GM19397 (cell line): ENCODE results near the gene OPN1MW3.
A peak's percentile ranks its signal among the peaks of the same experiment; 100 is the strongest.
"Not testable (repeated sequence)": the region's sequence is repeated elsewhere in the genome, so short reads cannot be mapped to it uniquely, and the experiment has no call there.

ENCODE experiments used
- ATAC-seq: cut with Tn5 transposase; IDR thresholded peaks from one replicate; pipeline ENCODE4 v1.9.1; 2021; ENCODE audit warnings: mild to moderate bottlenecking, moderate library complexity; ENCODE audit not compliant: unreplicated experiment

OPN1MW3 gene

DNA sequence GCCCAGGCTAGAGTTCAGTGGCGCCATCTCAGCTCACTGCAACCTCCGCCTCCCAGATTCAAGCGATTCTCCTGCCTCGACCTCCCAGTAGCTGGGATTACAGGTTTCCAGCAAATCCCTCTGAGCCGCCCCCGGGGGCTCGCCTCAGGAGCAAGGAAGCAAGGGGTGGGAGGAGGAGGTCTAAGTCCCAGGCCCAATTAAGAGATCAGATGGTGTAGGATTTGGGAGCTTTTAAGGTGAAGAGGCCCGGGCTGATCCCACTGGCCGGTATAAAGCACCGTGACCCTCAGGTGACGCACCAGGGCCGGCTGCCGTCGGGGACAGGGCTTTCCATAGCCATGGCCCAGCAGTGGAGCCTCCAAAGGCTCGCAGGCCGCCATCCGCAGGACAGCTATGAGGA is at the start of gene OPN1MW3:
OPN1MW3 (plus strand) TSS at position 301 of the 400 bp plus-strand sequence; CDS start at position 339, 38 bp downstream.
- ATAC-seq, result not testable (repeated sequence)

DNA sequence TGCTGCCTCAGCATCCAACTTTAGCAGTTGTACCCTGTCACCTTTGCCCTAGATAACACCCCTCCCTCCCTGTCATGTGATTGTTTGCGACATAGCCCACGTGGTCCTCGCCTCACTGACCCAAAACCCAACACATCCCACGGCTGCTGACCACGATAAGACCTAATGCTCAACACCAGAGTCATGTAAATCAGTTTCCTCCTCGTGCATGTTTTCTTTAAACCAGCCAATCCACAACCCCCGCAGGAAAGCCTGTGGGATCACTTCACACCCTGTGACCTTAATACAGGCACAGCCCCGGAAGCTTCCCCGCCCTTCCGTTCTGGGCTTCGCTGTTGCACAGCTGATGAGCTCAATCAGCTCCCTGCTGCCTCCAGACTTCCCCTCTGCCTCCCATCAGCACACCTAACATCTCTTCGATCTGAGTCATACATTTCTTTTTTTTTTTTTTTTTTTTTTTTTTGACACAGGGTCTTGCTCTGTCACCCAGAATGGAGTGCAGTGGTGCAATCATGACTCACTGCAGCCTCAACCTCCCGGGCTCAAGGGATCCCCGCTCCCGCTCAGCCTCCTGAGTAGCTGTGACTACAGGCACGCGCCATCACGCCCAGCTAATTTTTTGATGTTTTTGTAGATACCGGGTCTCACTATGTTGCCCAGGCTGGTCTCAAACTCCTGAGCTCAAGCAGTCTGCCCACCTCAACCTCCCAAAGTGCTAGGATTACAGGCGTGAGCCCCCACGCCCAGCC is 47.5 kb upstream of the OPN1MW3 start:
- ATAC-seq, result peak; percentile 57

DNA sequence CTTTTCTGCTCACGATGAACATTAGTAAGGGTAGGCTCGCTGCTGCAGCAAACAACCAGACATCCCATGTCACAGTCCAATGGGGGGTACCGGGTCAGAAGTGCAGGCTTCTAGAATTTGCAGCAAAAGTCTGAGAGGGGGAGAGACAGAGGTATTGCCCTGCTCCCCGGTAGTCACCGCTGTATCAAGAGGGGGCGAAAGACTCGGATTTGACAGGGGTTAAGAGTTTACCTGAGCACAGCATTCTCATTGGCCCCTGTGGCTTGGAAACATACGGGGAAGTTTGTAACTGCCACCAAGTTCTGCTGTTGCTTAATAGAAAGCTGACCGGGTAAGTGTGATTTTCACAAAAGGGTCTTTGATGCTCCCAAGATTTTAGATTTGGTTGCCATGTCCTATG is 46.3 kb upstream of the OPN1MW3 start:
- ATAC-seq, result not testable (repeated sequence)

GRCh38 chrX:154211499-154211898 is 45.9 kb upstream of the OPN1MW3 start:
- ATAC-seq, result not testable (repeated sequence)

- not testable (repeated sequence) for ATAC-seq
Observed at GRCh38 chrX:154219456-154219855, 37.9 kb upstream of the OPN1MW3 start, which contains the start of gene OPN1MW2. OPN1MW2 (plus strand) TSS chrX:154219756; CDS start chrX:154219816, 60 bp downstream.

DNA sequence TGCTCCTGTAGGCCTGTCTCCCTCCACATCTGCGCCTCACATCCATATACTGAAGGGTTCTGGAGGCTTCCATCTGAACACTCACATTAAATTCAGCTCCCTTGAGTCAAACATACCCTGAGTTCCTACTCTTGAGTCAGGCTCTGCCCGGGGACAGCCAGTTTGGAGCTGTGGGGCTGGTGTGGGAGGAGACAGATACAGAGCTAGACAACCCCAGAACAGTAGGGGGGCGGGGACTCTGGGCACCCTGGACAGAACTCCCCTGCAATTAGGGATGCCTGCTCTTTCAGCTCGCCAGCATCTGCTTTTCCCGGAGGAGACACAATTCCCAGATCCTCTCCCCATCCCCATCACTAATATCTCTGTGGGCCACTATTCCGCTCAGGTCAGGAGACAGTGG is 32.1 kb upstream of the OPN1MW3 start:
- ATAC-seq, result not testable (repeated sequence)

DNA sequence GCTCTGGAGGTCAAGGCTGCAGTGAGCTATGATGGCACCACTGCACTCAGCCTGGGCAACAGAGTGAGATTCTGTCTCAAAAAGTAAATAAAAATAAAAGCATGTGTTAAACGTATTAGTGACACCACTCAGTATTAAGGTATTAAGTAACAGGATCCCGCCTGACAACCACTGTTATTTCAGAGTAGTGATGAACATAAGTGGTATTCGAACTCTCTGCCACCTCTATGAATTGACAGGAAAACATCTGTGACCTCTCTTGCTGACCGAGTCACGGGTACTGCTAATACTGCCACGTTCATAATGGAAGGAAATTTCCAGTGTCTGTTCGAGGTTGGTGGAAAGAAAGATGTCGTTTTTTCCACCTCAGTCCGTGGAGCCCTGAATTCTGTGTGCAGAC is 30.7 kb upstream of the OPN1MW3 start:
- ATAC-seq, result not testable (repeated sequence)

- not testable (repeated sequence) for ATAC-seq
Observed at GRCh38 chrX:154231443-154231842, 25.9 kb upstream of the OPN1MW3 start.

DNA sequence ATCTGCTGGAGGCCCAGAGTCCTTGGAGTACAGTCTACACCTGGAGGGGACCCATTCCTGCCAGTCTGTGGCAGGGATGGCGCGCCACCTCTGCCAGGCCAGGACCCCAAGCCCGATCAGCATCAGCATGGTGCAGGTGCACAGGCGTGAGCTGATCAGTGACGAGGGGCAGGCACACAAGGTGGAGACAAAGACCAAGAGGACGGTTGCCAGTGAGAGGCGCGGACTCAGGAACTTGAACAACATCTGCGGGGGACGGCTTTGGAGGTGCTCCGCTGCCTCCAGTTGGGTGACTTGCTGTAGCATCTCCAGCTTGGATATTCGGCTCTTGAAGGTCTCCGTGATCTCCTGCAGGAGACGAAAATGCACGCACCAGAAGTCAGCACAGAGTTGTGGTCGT is 23.8 kb upstream of the OPN1MW3 start:
- ATAC-seq, result not testable (repeated sequence)

DNA sequence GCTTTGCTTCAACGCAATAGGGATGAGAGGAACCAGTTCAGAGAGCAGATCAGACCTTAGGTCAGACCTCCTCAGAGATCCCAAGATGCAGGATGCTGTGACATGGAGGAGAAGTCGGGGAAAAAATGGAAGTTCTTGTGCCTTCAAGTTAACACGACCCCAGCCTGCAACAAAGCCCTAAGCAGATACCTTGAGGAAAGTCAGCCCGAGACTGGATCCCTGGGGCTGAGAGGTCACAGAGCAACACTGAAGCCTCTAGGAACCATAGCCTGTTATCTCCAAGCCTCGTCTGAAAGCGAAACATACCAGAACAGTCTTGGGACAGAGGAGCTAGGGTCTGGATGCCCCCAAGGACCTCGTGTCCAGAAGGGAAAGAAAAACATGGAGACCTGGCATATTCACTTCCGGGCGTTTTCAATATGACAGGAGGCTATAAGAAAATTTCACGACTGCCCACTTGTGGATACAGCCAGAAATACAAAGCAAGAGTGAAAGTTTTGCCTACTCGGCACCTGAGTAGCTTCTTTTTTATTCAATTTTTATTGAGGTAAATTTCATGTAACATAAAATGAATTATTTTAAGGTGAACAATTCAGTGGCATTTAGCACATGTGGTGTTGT is 18.3 kb upstream of the OPN1MW3 start:
- not testable (repeated sequence) for ATAC-seq

- not testable (repeated sequence) for ATAC-seq
Observed at GRCh38 chrX:154239982-154240503, 17.3 kb upstream of the OPN1MW3 start.

- ATAC-seq, result not testable (repeated sequence)
Observed at GRCh38 chrX:154247377-154248045, 9.9 kb upstream of the OPN1MW3 start.

DNA sequence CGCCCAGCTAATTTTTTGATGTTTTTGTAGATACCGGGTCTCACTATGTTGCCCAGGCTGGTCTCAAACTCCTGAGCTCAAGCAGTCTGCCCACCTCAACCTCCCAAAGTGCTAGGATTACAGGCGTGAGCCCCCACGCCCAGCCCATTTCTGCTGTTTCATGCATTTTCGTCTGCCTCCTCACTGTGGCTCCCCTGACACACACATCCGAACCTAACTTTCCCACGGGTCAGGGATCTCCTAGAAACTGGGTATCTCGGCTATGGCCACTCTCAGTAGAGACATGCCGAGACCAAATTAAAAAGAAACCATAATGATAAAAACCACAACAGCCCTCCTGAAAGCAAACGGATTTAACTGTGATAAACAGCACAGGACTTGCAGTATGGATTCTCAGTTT is 9.3 kb upstream of the OPN1MW3 start:
- ATAC-seq, result not testable (repeated sequence)

DNA sequence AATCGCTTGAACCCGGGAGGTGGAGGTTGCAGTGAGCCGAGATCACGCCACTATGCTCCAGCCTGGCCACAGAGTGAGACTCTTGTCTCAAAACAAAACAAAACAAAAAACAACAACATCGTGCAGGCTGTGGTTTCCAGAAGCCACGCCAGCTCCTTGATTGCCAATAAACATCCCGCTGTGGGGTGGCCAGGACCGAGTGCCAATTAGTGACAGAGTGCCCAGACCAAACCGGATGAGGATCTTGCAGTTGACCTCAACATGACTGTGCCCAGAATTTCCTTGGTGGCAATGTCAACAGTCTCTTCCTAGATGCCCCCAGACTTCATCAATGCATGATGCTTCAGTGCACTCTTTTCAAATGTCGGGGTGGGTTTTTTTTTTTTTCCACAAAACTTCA is 1.3 kb downstream of the OPN1MW3 start:
- not testable (repeated sequence) for ATAC-seq

DNA sequence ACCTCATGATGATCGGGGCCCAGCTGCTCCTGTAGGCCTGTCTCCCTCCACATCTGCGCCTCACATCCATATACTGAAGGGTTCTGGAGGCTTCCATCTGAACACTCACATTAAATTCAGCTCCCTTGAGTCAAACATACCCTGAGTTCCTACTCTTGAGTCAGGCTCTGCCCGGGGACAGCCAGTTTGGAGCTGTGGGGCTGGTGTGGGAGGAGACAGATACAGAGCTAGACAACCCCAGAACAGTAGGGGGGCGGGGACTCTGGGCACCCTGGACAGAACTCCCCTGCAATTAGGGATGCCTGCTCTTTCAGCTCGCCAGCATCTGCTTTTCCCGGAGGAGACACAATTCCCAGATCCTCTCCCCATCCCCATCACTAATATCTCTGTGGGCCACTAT is 5.7 kb downstream of the OPN1MW3 start:
- ATAC-seq, result not testable (repeated sequence)

- not testable (repeated sequence) for ATAC-seq
Observed at GRCh38 chrX:154269245-154269644, 11.9 kb downstream of the OPN1MW3 start.

- not testable (repeated sequence) for ATAC-seq
Observed at GRCh38 chrX:154284489-154285338, 27.3 kb downstream of the OPN1MW3 start.

DNA sequence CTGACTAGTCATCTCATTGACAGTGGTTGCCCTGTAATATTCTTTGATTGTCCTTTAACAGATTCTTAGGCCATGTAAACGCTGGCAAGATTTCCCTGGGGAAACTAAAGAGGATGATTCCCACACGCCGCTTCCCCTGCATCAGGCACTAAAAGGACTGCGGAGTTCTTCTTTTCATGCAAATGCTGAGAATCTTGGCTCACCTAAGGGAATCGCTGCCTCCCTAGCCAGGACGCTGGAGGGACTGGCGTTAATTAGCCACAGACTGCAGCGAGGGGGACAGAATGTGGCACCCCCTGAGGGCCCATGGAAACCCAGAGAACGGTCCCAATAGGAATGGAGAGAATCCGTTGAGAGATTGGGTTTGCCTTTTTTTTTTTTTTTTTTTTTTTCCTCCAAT is 29.0 kb downstream of the OPN1MW3 start:
- not testable (repeated sequence) for ATAC-seq

GRCh38 chrX:154294791-154295574 is 37.6 kb downstream of the OPN1MW3 start, which contains the start of gene TEX28:
TEX28 (minus strand) TSS chrX:154295124; CDS start chrX:154292117, 3,007 bp downstream.
- ATAC-seq, result no peak
